SK-N-MC (cell line): ENCODE results near the gene SIX5.
"Not testable (repeated sequence)": the region's sequence is repeated elsewhere in the genome, so short reads cannot be mapped to it uniquely, and the experiment has no call there.

Source experiments
- DNase-seq: peaks from one replicate; pipeline ENCODE4 v3.0.0-alpha.2; 2011; ENCODE audit warnings: low read depth, low spot score
- H3K27ac ChIP-seq: fragments of 200-600 bp; sonication (generic); 2 replicates; pipeline ENCODE4 v1.5.1; 2016; ENCODE audit warnings: mixed run types
- H3K36me3 ChIP-seq: fragments of 200-600 bp; sonication (generic); 2 replicates; pipeline ENCODE4 v1.6.1; 2017; ENCODE audit warnings: antibody characterized with exemption, low read length, mixed read lengths; ENCODE audit not compliant: insufficient read depth
- H3K4me3 ChIP-seq: fragments of 200-600 bp; sonication (generic); 2 replicates; pipeline ENCODE4 v1.5.1; 2016
- H3K9ac ChIP-seq: fragments of 200-600 bp; sonication (generic); 2 replicates; pipeline ENCODE4 v1.8.0; 2017; ENCODE audit warnings: mixed run types, mixed read lengths; ENCODE audit not compliant: insufficient read length
- H3K9me3 ChIP-seq: fragments of 200-600 bp; sonication (generic); 2 replicates; pipeline ENCODE4 v1.6.1; 2017; ENCODE audit warnings: low read depth, mild to moderate bottlenecking, antibody characterized with exemption, low read length, moderate library complexity, mixed read lengths
- EZH2 ChIP-seq: fragments of 200-600 bp; sonication (generic); IDR thresholded peaks from one replicate; pipeline ENCODE4 v1.6.1; 2017; ENCODE audit warnings: antibody characterized with exemption
- FOXP2 ChIP-seq: optimal IDR thresholded peaks from 2 replicates; pipeline ENCODE3; 2011; ENCODE audit warnings: mild to moderate bottlenecking, moderate library complexity; ENCODE audit not compliant: insufficient read depth; ENCODE audit errors: extremely low read length, control extremely low read depth
- POLR2AphosphoS5 ChIP-seq: IDR thresholded peaks from 2 replicates; pipeline ENCODE4 v1.6.1; 2012; ENCODE audit warnings: mild to moderate bottlenecking, low read depth, low read length, borderline replicate concordance

Gene SIX5

DNA sequence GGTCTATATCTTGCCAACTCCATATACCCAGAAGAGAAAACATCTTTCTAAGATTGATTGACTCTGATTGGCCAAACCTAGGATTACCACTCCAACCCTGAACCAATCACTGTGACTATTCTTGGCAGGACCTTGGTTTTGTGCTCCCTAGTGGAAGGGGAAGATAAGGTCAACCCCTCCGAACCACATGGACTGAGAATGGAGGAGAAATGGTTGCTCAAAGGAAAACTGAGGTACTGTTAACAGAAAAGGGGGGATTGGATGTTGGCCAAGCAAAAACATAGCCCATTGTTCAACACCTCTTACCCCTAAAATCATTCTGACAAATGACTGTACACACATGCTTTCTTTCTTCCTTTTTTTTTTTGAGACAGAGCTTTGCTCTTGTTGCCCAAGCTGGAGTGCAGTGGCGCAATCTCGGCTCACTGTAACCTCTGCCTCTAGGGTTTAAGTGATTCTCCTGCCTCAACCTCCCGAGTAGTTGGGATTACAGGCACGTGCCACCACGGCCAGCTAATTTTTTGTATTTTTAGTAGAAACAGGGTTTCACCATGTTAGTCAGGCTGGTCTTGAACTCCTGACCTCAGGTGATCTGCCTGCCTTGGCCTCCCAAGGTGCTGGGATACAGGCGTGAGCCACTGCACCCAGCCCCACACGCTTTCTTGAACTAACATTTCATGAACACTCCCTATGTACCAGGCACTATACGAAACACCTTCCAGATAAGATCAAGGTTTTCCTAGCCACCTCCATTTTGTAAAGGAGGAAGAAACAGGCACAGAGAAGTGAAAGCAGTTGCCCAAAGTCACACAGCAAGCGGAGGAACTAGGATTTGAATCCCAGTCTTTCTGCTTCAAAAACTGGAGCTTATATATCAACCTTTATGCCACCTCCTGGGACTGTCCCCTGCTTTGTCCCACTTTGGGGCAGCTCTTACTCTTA, 29.3 kb downstream of the SIX5 start:
- Histone ChIP-seq H3K4me3 (no peak overlapping the region), H3K9me3 (no peaks in the 10 kb centered on the region), H3K9ac (no peak overlapping the region), H3K27ac (no peak overlapping the region), H3K36me3 (no peaks in the 10 kb centered on the region)
- no peak for DNase-seq
- TF ChIP-seq FOXP2 (no peak), EZH2 (no peak), POLR2AphosphoS5 (no peak)

DNA sequence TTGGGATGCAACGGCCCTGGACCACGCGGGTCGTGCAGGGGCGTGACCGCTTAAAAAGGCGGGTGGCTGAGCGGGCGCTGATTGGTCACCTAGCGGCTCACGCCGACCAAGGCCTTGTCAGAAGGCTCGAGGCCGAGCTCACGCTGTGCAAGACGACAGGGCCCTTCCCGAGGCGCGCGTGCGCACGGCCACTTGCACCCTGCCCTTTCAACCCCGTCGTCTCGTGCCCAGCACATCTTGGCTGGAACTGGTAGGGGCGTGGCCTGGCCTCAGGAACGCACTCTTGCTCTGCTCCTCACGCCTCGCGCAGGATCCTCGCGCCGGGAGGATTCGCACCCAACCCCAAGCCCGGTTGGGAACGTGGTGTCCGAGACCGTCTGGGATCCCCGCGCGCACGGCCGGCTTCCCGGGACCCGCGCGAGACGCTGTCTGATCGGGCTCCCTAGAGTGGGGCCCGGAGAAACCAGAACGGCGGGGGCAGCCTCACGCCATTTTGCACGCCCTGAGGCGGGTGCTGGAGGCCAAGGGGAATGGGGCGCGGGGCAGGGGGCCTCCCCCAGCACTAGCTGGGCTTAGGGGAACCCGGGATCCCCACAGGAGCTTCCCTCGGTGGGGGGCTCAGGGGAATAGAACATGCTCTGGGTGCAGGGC, 35.8 kb downstream of the SIX5 start, which contains the start of gene MEIOSIN:
Gene MEIOSIN, plus strand, starts transcription at position 280 of the 651 bp plus-strand sequence. CDS start 1,938 bp downstream, outside the sequence.
- Histone ChIP-seq H3K9me3 (no peaks in the 10 kb centered on the region), H3K4me3 (no peak within 1 kb of the TSS), H3K9ac (no peak within 1 kb of the TSS), H3K36me3 (no peaks in the 10 kb centered on the region), H3K27ac (peak within 1 kb of the TSS; percentile 83)
- no peak for DNase-seq
- no peak for TF ChIP-seq POLR2AphosphoS5
- no peak for TF ChIP-seq FOXP2
- TF ChIP-seq EZH2: no peak

DNA sequence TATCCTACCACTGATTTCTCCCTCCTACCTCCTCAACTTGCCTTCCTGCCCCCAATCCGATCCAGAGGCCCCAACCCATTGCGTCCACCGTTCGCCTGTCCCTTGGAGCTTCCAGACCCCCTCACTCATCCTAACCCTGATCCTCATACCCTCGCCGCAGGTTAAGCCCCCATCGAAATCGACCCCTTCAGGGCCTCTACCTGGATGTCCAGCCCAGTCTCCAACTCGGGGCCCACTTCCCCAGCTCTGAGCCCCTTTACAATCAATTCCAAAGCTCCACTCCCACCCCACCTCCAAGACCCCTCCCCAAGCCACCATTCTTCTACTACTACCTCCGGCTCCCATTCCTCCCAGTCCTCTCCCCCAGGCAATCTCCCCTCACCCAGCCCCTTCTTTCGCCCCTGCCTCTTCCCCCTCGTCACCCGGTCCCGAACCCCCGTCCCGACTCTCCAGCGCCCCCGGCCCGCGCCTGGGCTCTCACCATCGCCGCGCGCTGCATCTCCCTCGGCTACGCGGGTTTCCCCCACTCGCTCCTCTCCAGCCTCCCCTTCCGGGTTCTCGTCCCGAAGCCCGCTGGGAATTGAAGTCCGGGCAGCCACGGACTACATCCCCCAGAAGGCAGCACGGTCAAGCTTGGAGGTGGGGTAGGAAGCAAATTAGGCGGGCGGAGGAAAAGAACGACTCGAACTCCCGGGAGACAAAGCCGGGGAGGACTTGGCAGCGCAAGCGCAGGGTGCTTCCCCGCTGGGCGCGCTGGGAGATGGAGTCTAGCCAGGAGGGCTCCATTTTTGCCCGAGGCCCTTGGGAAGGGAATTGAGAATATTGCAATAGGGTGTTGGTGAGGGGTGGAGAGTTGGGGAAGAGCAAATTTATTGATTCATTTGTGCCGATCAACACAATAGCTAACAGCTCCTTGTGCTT, 38.4 kb downstream of the SIX5 start, which contains the start of gene FBXO46:
Gene FBXO46, minus strand, starts transcription at position 529 of the 921 bp plus-strand sequence. CDS start 17,401 bp downstream, outside the sequence.
- H3K4me3 ChIP-seq: peak within 1 kb of the TSS; percentile 94
- H3K9ac ChIP-seq: peak within 1 kb of the TSS; percentile 90
- DNase-seq: peak; percentile 95
- no peaks in the 10 kb centered on the region for H3K36me3 ChIP-seq
- no peaks in the 10 kb centered on the region for H3K9me3 ChIP-seq
- no peak for TF ChIP-seq EZH2
- TF ChIP-seq POLR2AphosphoS5: peak; percentile 91; the same call in 1 of the 2 replicates
- H3K27ac ChIP-seq: peak within 1 kb of the TSS; percentile 72

DNA sequence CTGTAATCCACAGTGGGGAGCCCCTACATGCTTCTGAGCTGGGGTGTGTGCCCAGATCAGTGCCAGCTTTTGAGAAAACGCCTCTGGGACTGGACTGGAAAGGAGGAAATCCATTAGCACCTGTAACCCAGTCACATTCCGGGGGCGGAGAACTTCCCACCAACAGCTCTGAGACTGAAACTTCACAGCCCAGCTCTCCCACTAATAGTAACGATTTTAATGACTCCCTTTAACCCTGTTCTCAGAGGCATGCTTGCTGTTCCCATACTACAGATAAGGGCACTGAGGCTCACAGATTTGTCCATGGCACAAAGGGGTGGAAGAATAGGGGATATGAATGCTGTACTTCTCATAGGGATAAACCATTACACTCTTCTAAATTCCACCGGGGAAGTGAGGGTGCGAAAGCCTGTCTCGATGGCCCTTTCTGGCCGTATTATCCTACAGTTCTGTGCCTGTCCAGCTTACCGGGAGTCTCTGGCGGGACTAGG, 39.2 kb downstream of the SIX5 start:
- peak overlapping the region; percentile 90 for H3K9ac ChIP-seq
- TF ChIP-seq EZH2: no peak
- TF ChIP-seq POLR2AphosphoS5: no peak
- H3K27ac ChIP-seq: 0 out of 2 replicates have a peak overlapping the region, but pooled peaks have one; percentile 31
- peak overlapping the region; percentile 94 for H3K4me3 ChIP-seq
- H3K9me3 ChIP-seq: no peaks in the 10 kb centered on the region
- H3K36me3 ChIP-seq: no peaks in the 10 kb centered on the region
- DNase-seq: no peak

DNA sequence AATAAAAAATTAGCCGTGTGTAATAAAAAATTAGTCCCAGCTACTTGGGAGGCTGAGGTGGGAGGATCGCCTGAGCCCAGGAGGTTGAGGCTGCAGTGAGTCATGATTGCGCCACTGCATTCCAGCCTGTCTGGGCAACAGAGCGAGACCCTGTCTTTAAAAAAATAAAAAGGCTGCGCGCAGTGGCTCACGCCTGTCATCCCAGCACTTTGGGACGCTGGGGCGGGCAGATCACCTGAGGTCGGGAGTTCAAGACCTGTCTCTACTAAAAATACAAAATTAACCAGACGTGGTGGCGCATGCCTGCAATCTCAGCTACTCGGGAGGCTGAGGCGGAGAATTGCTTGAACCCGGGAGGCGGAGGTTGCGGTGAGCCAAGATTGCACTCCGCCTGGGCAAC, 40.4 kb downstream of the SIX5 start:
- H3K9ac ChIP-seq: not testable (repeated sequence)

DNA sequence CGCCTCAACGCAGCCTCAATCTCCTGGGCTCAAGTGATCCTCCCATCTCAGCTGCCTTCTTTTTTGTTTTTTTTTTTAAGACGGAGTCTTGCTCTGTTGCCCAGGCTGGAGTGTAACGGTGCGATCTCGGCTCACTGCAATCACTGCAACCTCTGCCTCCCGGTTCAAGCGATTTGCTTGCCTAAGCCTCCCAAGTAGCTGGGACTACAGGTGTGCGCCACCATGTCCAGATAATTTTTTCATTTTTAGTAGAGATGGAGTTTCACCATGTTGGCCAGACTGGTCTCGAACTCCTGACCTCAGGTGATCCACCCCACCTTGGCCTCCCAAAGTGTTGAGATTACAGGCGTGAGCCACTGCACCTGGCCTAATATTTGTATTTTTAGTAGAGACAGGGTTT, 49.0 kb downstream of the SIX5 start:
- H3K27ac ChIP-seq, H3K9me3 ChIP-seq, H3K4me3 ChIP-seq, DNase-seq, H3K9ac ChIP-seq: not testable (repeated sequence)
- H3K36me3 ChIP-seq: peaks cover 28% of the 10 kb centered on the region

More for the DNA sequence above, 40.4 kb downstream of the SIX5 start:
- not testable (repeated sequence) for DNase-seq, H3K4me3 ChIP-seq, H3K36me3 ChIP-seq, H3K27ac ChIP-seq, H3K9me3 ChIP-seq

DNA sequence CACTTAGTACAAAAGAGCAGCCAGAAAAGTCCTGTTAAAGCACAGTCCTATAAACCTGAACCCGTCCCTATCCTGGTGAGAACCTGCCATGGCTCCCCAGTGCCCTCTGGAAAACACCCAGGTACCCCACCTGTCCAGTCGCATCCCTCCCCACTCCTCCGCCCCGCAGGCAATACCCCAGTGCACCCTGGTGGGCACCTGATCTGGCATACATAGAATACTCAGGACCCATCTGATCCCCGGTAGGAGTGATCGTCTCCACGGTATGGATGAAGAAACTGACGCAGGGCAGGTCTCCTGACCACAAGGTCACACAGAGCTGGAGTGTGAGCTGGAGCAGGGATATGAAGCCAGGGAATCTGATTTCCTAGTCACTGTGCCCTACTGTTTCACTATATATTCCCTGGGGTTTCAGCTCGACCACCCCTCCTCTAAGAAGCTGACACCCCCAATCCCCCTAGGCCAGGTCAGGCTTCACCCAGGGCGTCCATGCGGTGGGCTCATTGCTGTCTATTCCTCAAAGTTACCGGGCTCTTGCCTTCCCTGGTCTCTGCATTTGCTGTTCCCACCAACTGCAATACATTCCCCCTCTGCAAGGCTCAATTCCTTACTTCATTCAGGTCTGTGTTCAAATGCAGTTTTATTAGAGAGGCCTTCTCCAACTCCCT, 50.9 kb downstream of the SIX5 start:
- DNase-seq: no peak
- TF ChIP-seq EZH2: no peak
- TF ChIP-seq FOXP2: no peak
- no peak for TF ChIP-seq POLR2AphosphoS5
- Histone ChIP-seq H3K36me3 (peaks cover 23% of the 10 kb centered on the region), H3K9ac (peak overlapping the region; percentile 73), H3K4me3 (peak overlapping the region; percentile 80), H3K9me3 (no peaks in the 10 kb centered on the region), H3K27ac (peak overlapping the region; percentile 90)
